Osteocyte (in vitro differentiated cells): ENCODE data around the gene TCF25. TPM values are rescaled to one million over a fixed set of nuclear protein-coding genes. Genes with fewer than 3 reads are reported as not detected.

Experiments
- DNase-seq: peaks from one replicate; pipeline ENCODE4 v3.0.0; 2021; ENCODE audit warnings: mixed read lengths; ENCODE audit not compliant: unreplicated experiment; ENCODE audit errors: extremely low spot score
- H3K27ac Mint-ChIP-seq: one replicate; pipeline ENCODE4 v1.8.0; 2021; ENCODE audit warnings: mild to moderate bottlenecking, mixed read lengths; ENCODE audit not compliant: unreplicated experiment
- H3K27me3 Mint-ChIP-seq: one replicate; pipeline ENCODE4 v1.8.0; 2021; ENCODE audit warnings: mixed read lengths; ENCODE audit not compliant: unreplicated experiment
- H3K36me3 Mint-ChIP-seq: one replicate; pipeline ENCODE4 v1.8.0; 2021; ENCODE audit warnings: mixed read lengths; ENCODE audit not compliant: unreplicated experiment
- H3K4me1 Mint-ChIP-seq: one replicate; pipeline ENCODE4 v1.8.0; 2021; ENCODE audit warnings: mixed read lengths; ENCODE audit not compliant: unreplicated experiment
- H3K4me3 Mint-ChIP-seq: one replicate; pipeline ENCODE4 v1.8.0; 2021; ENCODE audit warnings: mild to moderate bottlenecking, moderate library complexity, mixed read lengths; ENCODE audit not compliant: unreplicated experiment
- H3K9me3 Mint-ChIP-seq: one replicate; pipeline ENCODE4 v1.8.0; 2021; ENCODE audit warnings: mixed read lengths; ENCODE audit not compliant: unreplicated experiment
- CTCF ChIP-seq: fragments of 200-600 bp; sonication (generic); IDR thresholded peaks from 2 replicates; pipeline ENCODE4 v1.5.0; 2021; ENCODE audit warnings: antibody characterized with exemption, mild to moderate bottlenecking, moderate library complexity
- total RNA-seq: library from RNA; stranded (reverse); gene quantifications from 2 replicates; pipeline ENCODE4 v1.2.1, GENCODE V29; 2021

The TCF25 gene
- total RNA-seq, 1 donor from 2014 or later = 251 TPM

GRCh38 chr16:89921702-89922476, 48.5 kb downstream of the TCF25 start:
- peak overlapping the region; percentile 88 for H3K4me3 Mint-ChIP-seq
- H3K4me1 Mint-ChIP-seq = peaks cover 60% of the 10 kb centered on the region
- no peaks in the 10 kb centered on the region for H3K36me3 Mint-ChIP-seq
- TF ChIP-seq CTCF = no peak
- DNase-seq = peak; percentile 96
- no peaks in the 10 kb centered on the region for H3K9me3 Mint-ChIP-seq
- H3K27ac Mint-ChIP-seq = peak overlapping the region; percentile 99
- H3K27me3 Mint-ChIP-seq = no peaks in the 10 kb centered on the region

- Mint-ChIP-seq H3K4me1 (peaks cover 56% of the 10 kb centered on the region), H3K27me3 (no peaks in the 10 kb centered on the region), H3K4me3 (peak overlapping the region; percentile 88), H3K27ac (peak overlapping the region; percentile 99), H3K36me3 (peaks cover 1% of the 10 kb centered on the region), H3K9me3 (no peaks in the 10 kb centered on the region)
- TF ChIP-seq CTCF = no peak
- DNase-seq = peak; percentile 94
Measured at GRCh38 chr16:89922477-89922883, 49.1 kb downstream of the TCF25 start.

- Mint-ChIP-seq H3K9me3 (no peaks in the 10 kb centered on the region), H3K27ac (peak within 1 kb of the TSS; percentile 99), H3K4me3 (peak within 1 kb of the TSS; percentile 88), H3K27me3 (no peaks in the 10 kb centered on the region), H3K4me1 (peaks cover 51% of the 10 kb centered on the region), H3K36me3 (peaks cover 3% of the 10 kb centered on the region)
- no peak for TF ChIP-seq CTCF
- DNase-seq = peak; percentile 95
Measured at GRCh38 chr16:89922884-89923639, 49.7 kb downstream of the TCF25 start, which contains the start of gene TUBB3. Gene TUBB3 (plus strand): TSS chr16:89923342. CDS start chr16:89923402, 60 bp downstream.

- H3K4me3 Mint-ChIP-seq = peak overlapping the region; percentile 75
- TF ChIP-seq CTCF = no peak
- H3K4me1 Mint-ChIP-seq = peaks cover 45% of the 10 kb centered on the region
- no peaks in the 10 kb centered on the region for H3K9me3 Mint-ChIP-seq
- peaks cover 3% of the 10 kb centered on the region for H3K36me3 Mint-ChIP-seq
- no peaks in the 10 kb centered on the region for H3K27me3 Mint-ChIP-seq
- H3K27ac Mint-ChIP-seq = no peak overlapping the region
- DNase-seq = no peak
Measured at GRCh38 chr16:89923640-89924296, 50.4 kb downstream of the TCF25 start.
